ENCODE data around the gene SKAP1.
"Not testable (repeated sequence)": the region's sequence is repeated elsewhere in the genome, so short reads cannot be mapped to it uniquely, and the experiment has no call there.

Gene SKAP1

GRCh38 chr17:48207776-48208544 is 222.1 kb downstream of the SKAP1 start:
- no peak for DNase-seq (ENCODE audit: low read depth)

- DNase-seq (ENCODE audit: low read depth), result not testable (repeated sequence)
Measured at GRCh38 chr17:48207036-48207435, 223.0 kb downstream of the SKAP1 start.

GRCh38 chr17:48202959-48203358 is 227.1 kb downstream of the SKAP1 start:
- DNase-seq (ENCODE audit: low read depth), result no peak

- no peak for DNase-seq (ENCODE audit: low read depth)
Measured at GRCh38 chr17:48198950-48199541, 231.0 kb downstream of the SKAP1 start.

- no peak for DNase-seq (ENCODE audit: low read depth)
Measured at GRCh38 chr17:48195910-48196309, 234.1 kb downstream of the SKAP1 start.

- DNase-seq (ENCODE audit: low read depth), result peak; percentile 42
Measured at GRCh38 chr17:48194097-48194550, 235.9 kb downstream of the SKAP1 start.

GRCh38 chr17:48192321-48192731 is 237.7 kb downstream of the SKAP1 start:
- no peak for DNase-seq (ENCODE audit: low read depth)

- DNase-seq (ENCODE audit: low read depth), result no peak
Measured at GRCh38 chr17:48191362-48191761, 238.7 kb downstream of the SKAP1 start.

- DNase-seq (ENCODE audit: low read depth), result no peak
Measured at GRCh38 chr17:48190871-48191270, 239.1 kb downstream of the SKAP1 start.

GRCh38 chr17:48187872-48188608 is 242.0 kb downstream of the SKAP1 start:
- DNase-seq (ENCODE audit: low read depth), result no peak

- not testable (repeated sequence) for DNase-seq (ENCODE audit: low read depth)
Measured at GRCh38 chr17:48186317-48186716, 243.7 kb downstream of the SKAP1 start.

- DNase-seq (ENCODE audit: low read depth), result no peak
Measured at GRCh38 chr17:48184721-48185120, 245.3 kb downstream of the SKAP1 start.

- no peak for DNase-seq (ENCODE audit: low read depth)
Measured at GRCh38 chr17:48181653-48182052, 248.4 kb downstream of the SKAP1 start.

GRCh38 chr17:48180842-48181629 is 249.0 kb downstream of the SKAP1 start:
- DNase-seq (ENCODE audit: low read depth), result no peak

GRCh38 chr17:48179071-48179945 is 250.7 kb downstream of the SKAP1 start:
- DNase-seq (ENCODE audit: low read depth), result no peak

GRCh38 chr17:48178317-48178716 is 251.7 kb downstream of the SKAP1 start:
- DNase-seq (ENCODE audit: low read depth), result no peak

GRCh38 chr17:48177816-48178215 is 252.2 kb downstream of the SKAP1 start:
- DNase-seq (ENCODE audit: low read depth), result no peak

- DNase-seq (ENCODE audit: low read depth), result no peak
Measured at GRCh38 chr17:48176471-48176855, 253.6 kb downstream of the SKAP1 start.

- DNase-seq (ENCODE audit: low read depth), result peak; percentile 71
Measured at GRCh38 chr17:48175692-48176470, 254.1 kb downstream of the SKAP1 start.

- DNase-seq (ENCODE audit: low read depth), result no peak
Measured at GRCh38 chr17:48174833-48175523, 255.0 kb downstream of the SKAP1 start.
